OCI-LY7 (cell line): Measurements from ENCODE around the gene PARD3.

Source experiments
- EZH2phosphoT487 ChIP-seq: fragments of 200-600 bp; sonication (generic); IDR thresholded peaks from 2 replicates; pipeline ENCODE4 v1.6.1; 2018; ENCODE audit warnings: low read depth, borderline replicate concordance, mild to moderate bottlenecking, mixed run types, antibody characterized with exemption, low read length, moderate library complexity, mixed read lengths
- TF ChIP-seq, protein P1 (sequence below): fragments of 200-600 bp; sonication (generic); conservative IDR thresholded peaks from 2 replicates; pipeline ENCODE4 v1.5.1; 2014; ENCODE audit warnings: mild to moderate bottlenecking, antibody characterized with exemption, low read length, moderate library complexity, mixed read lengths

GRCh38 chr10:34613491-34613890 lies 201.6 kb downstream of the PARD3 start:
- TF ChIP-seq, protein P1, sequence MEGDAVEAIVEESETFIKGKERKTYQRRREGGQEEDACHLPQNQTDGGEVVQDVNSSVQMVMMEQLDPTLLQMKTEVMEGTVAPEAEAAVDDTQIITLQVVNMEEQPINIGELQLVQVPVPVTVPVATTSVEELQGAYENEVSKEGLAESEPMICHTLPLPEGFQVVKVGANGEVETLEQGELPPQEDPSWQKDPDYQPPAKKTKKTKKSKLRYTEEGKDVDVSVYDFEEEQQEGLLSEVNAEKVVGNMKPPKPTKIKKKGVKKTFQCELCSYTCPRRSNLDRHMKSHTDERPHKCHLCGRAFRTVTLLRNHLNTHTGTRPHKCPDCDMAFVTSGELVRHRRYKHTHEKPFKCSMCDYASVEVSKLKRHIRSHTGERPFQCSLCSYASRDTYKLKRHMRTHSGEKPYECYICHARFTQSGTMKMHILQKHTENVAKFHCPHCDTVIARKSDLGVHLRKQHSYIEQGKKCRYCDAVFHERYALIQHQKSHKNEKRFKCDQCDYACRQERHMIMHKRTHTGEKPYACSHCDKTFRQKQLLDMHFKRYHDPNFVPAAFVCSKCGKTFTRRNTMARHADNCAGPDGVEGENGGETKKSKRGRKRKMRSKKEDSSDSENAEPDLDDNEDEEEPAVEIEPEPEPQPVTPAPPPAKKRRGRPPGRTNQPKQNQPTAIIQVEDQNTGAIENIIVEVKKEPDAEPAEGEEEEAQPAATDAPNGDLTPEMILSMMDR, result no peak
- TF ChIP-seq EZH2phosphoT487, result no peak
